ENCODE data around the gene TWIST2.

GRCh38 chr2:238949710-238950345 is 101.9 kb downstream of the TWIST2 start:
- TF ChIP-seq RAD21 (conservative IDR thresholded peaks at IDR 0.05) (no peak), TAF1 (IDR thresholded peaks at IDR 0.05; ENCODE audit: low read depth) (no peak), POLR2AphosphoS5 (IDR thresholded peaks at IDR 0.05) (no peak), EP300 (conservative IDR thresholded peaks at IDR 0.05; ENCODE audit: poor library complexity, severe bottlenecking) (no peak), REST (IDR thresholded peaks at IDR 0.05; ENCODE audit: borderline replicate concordance) (no peak), SMC3 (conservative IDR thresholded peaks at IDR 0.05; ENCODE audit: poor library complexity) (no peak), MXI1 (conservative IDR thresholded peaks at IDR 0.05; ENCODE audit: poor library complexity, severe bottlenecking) (no peak), EZH2 (IDR thresholded peaks at IDR 0.05; ENCODE audit: borderline replicate concordance, insufficient read depth, low read length, poor library complexity, severe bottlenecking) (no peak)
- TF ChIP-seq, protein P1, sequence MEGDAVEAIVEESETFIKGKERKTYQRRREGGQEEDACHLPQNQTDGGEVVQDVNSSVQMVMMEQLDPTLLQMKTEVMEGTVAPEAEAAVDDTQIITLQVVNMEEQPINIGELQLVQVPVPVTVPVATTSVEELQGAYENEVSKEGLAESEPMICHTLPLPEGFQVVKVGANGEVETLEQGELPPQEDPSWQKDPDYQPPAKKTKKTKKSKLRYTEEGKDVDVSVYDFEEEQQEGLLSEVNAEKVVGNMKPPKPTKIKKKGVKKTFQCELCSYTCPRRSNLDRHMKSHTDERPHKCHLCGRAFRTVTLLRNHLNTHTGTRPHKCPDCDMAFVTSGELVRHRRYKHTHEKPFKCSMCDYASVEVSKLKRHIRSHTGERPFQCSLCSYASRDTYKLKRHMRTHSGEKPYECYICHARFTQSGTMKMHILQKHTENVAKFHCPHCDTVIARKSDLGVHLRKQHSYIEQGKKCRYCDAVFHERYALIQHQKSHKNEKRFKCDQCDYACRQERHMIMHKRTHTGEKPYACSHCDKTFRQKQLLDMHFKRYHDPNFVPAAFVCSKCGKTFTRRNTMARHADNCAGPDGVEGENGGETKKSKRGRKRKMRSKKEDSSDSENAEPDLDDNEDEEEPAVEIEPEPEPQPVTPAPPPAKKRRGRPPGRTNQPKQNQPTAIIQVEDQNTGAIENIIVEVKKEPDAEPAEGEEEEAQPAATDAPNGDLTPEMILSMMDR (IDR thresholded peaks at IDR 0.05; ENCODE audit: poor library complexity, severe bottlenecking), result no peak

All from neural cell (in vitro differentiated cells).